ENCODE results near the gene HJURP.

The HJURP gene

DNA sequence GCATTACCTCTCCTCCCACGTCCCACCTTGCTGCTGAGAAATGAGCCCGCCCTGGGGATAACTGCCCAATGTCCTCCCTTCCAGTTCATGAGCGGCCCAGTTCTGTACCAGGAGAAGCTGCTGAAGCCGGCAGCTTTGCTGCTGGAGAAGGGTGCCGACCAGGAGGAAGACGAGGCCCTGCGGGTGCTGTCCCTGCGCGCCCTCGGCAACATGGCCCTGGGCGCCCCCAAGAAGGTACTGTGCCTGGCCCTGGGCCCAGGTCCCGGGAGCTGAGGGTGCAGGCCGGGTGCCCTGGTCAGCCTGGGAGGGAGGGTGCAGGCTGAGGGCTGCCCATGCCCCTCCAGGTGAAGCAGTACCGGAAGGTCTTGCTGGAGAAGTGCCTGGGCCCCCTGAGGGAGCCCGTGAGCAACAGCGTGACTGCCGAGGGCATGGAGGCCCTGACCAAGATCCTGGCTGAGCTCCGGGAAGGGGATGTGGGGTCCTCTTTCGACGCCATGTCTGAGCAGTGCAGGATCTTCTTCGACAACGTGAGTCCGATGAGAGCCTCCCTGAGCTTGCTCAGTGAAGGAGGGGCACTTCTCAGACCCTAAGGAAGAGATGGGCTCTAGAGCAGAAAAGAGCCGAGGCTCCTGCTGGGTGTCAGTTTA is 25.7 kb downstream of the HJURP start:
- Histone ChIP-seq H3K9me3 (replicated peaks; ENCODE audit: low read length) (no peaks in the 10 kb centered on the region), H3K27me3 (ENCODE audit: control insufficient read depth, insufficient read depth, low read length) (no peaks in the 10 kb centered on the region), H3K9ac (ENCODE audit: low read depth, low read length) (no peak overlapping the region), H3K36me3 (ENCODE audit: insufficient read depth, low read length) (no peaks in the 10 kb centered on the region), H3K4me3 (ENCODE audit: low read length) (no peak overlapping the region), H3K4me1 (ENCODE audit: control insufficient read depth, insufficient read depth, low read length) (no peaks in the 10 kb centered on the region), H3K4me2 (ENCODE audit: low read length) (no peak overlapping the region)

DNA sequence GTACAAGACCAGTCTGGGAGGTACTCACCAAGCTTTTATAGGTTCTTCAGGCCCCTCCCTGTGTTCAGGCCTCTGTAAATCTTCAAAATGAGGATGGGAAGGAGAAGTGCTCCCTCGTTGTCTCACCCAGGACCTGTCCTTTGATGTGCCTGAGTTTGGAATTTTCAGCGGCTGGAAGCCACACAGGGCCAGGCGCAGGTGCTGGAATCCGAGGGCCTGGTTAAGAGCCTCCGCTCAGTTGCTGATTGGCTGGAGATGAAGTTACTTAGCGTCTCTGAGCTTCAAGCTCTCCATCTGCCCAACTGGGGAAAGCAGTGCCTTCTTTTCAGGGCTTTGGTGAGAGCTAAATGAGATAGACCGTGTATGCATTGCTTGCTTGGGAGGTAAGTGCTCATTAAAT is 30.0 kb downstream of the HJURP start:
- Histone ChIP-seq H3K4me3 (ENCODE audit: low read length) (no peak overlapping the region), H3K9ac (ENCODE audit: low read depth, low read length) (no peak overlapping the region), H3K27me3 (ENCODE audit: control insufficient read depth, insufficient read depth, low read length) (peaks cover 11% of the 10 kb centered on the region), H3K36me3 (ENCODE audit: insufficient read depth, low read length) (no peaks in the 10 kb centered on the region), H3K4me1 (ENCODE audit: control insufficient read depth, insufficient read depth, low read length) (no peaks in the 10 kb centered on the region), H3K4me2 (ENCODE audit: low read length) (no peak overlapping the region), H3K9me3 (replicated peaks; ENCODE audit: low read length) (no peaks in the 10 kb centered on the region)

DNA sequence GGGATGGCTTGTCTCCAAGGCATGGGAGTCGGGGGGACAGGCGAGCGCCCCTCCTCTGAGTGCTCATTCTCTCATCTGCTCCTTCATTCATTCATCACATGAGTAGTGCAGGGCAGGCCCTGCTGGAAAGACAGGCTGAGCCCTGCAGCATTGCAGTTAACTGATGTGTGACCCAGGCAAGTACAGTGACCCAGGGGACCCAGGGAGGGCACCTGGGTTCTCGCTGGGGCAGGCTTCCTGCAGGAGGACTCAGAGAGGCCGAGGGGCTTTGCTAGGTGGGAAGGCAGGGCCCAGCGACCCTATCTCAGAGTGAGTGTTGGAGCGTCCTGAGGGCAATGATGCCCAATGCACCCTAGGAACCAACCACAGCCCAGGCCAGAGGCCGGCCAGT is 30.6 kb downstream of the HJURP start:
- no peak overlapping the region for H3K9ac ChIP-seq (ENCODE audit: low read depth, low read length)
- H3K9me3 ChIP-seq (replicated peaks; ENCODE audit: low read length) = no peaks in the 10 kb centered on the region
- H3K36me3 ChIP-seq (ENCODE audit: insufficient read depth, low read length) = no peaks in the 10 kb centered on the region
- H3K4me2 ChIP-seq (ENCODE audit: low read length) = no peak overlapping the region
- H3K27me3 ChIP-seq (ENCODE audit: control insufficient read depth, insufficient read depth, low read length) = peaks cover 11% of the 10 kb centered on the region
- no peak overlapping the region for H3K4me3 ChIP-seq (ENCODE audit: low read length)
- H3K4me1 ChIP-seq (ENCODE audit: control insufficient read depth, insufficient read depth, low read length) = no peaks in the 10 kb centered on the region

DNA sequence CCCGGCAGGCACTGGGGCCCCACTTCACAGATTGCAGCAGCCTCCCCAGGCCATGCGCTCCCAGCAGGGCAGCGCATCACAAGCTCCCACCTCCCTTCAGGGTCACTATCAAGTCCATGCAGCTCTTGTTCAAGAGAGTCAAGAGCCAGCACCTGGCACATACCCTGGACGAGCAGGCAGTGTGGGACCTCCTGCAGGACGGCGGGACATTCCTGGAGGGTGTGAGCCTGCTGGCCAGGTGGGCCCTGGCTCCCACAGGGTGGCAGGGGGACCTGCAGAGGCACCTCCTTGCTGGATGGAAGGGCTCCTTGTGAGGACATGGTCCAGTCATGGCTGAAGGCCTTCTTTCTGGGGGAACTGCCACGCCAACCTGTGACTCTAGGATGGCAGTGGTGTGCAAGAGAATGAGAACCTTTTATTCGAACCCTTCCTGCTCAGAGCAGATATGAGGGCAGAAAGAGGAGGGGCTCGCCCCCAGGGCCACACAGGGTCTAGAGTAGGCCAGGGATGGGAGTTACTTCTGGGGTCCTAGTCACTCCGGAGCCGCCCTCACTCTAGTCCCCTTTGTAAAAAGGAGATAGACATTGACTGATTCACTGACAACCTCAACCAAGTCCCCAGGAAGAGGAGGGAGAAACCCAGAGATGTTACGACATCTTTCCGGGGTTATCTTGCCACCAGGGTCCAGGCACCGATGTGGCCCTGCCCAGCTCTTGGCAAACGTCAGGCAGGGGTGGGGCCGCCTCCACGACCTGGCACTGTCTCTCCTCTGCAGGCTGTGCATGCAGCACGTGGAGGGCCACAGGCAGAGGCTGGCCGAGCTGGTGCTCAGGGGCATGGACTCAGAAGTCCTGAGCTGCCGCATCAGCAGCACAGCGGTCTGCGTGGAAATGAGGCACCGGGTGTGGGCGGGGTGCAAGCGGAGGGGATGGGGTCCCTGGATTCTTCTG is 31.3 kb downstream of the HJURP start:
- no peaks in the 10 kb centered on the region for H3K4me1 ChIP-seq (ENCODE audit: control insufficient read depth, insufficient read depth, low read length)
- no peaks in the 10 kb centered on the region for H3K36me3 ChIP-seq (ENCODE audit: insufficient read depth, low read length)
- H3K4me2 ChIP-seq (ENCODE audit: low read length) = no peak overlapping the region
- H3K9ac ChIP-seq (ENCODE audit: low read depth, low read length) = no peak overlapping the region
- H3K9me3 ChIP-seq (replicated peaks; ENCODE audit: low read length) = no peaks in the 10 kb centered on the region
- peaks cover 11% of the 10 kb centered on the region for H3K27me3 ChIP-seq (ENCODE audit: control insufficient read depth, insufficient read depth, low read length)
- H3K4me3 ChIP-seq (ENCODE audit: low read length) = no peak overlapping the region

DNA sequence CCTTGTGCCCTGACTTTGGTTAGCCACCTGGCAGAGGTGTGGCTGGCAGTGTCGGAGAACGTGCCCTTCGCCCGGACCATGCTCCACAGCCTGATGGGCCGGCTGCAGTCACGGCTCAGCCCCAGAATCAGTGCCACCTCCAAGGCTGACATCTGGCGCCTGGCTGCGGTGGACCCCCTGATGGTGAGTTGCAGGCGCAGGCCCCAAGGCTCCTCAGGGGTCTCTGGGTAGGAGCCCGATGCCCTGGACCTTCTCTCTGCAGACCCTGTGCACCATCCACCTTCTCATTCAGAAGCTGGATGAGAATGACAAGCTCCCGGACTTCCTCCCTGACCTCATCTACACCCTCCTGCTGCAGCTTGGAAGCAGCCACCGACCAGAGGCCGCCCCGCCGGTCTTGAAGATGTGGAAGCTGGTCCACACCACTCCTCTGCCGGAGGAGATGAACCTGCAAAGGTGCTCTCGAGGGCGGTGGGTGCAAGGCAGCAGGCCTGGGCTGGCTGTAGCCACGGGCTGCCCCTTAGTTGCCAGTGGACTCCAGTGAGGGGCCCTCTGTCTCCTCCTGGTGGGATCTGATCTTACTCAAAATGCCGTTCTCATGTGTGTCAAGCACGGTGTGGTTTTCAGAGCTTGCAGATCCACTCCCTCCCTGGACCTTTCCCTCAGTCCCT is 32.1 kb downstream of the HJURP start:
- H3K9me3 ChIP-seq (replicated peaks; ENCODE audit: low read length) = no peaks in the 10 kb centered on the region
- H3K9ac ChIP-seq (ENCODE audit: low read depth, low read length) = no peak overlapping the region
- no peaks in the 10 kb centered on the region for H3K4me1 ChIP-seq (ENCODE audit: control insufficient read depth, insufficient read depth, low read length)
- H3K36me3 ChIP-seq (ENCODE audit: insufficient read depth, low read length) = no peaks in the 10 kb centered on the region
- peaks cover 11% of the 10 kb centered on the region for H3K27me3 ChIP-seq (ENCODE audit: control insufficient read depth, insufficient read depth, low read length)
- H3K4me3 ChIP-seq (ENCODE audit: low read length) = no peak overlapping the region
- no peak overlapping the region for H3K4me2 ChIP-seq (ENCODE audit: low read length)

DNA sequence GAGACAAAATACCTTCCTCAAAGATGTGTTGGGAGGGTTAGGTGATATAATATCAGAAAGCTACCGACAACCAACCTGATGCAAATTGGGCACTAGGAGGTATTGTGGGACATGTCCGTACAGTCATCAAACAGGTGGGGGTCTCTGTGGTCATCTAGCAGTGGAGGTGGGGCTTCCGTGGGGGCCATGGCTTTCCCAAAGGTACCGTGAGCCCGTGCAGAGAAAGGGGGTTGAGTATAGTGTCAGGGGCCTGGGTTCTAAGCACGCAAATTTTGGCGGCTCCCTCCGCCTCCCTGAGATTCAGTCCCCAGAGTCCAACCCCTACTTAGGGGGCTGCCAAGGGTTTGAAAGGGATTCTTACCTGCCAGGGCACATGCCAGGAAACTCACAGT is 32.6 kb downstream of the HJURP start:
- Histone ChIP-seq H3K4me2 (ENCODE audit: low read length) (no peak overlapping the region), H3K27me3 (ENCODE audit: control insufficient read depth, insufficient read depth, low read length) (peaks cover 11% of the 10 kb centered on the region), H3K4me1 (ENCODE audit: control insufficient read depth, insufficient read depth, low read length) (no peaks in the 10 kb centered on the region), H3K4me3 (ENCODE audit: low read length) (no peak overlapping the region), H3K9me3 (replicated peaks; ENCODE audit: low read length) (no peaks in the 10 kb centered on the region), H3K9ac (ENCODE audit: low read depth, low read length) (no peak overlapping the region), H3K36me3 (ENCODE audit: insufficient read depth, low read length) (no peaks in the 10 kb centered on the region)

DNA sequence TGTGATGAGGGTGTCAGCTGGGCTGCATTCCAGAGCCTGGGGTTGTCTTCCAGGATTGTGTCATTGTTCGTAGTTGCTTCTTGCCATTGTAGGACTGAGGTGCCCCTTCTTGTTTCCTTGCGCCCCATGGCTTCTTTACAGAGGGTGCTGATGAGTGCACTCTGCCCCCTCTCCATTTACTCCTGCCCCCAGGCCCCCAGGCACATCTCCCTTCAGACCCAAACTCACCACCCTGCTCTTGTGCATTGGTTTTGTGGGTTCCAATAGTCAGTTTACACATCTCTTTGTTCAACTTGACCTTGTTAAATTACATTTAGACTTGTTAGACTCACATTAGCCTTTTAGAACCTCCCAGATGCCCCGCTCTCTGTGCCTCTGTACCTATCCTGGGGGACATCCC is 33.1 kb downstream of the HJURP start:
- H3K9ac ChIP-seq (ENCODE audit: low read depth, low read length) = no peak overlapping the region
- H3K36me3 ChIP-seq (ENCODE audit: insufficient read depth, low read length) = no peaks in the 10 kb centered on the region
- H3K9me3 ChIP-seq (replicated peaks; ENCODE audit: low read length) = no peaks in the 10 kb centered on the region
- H3K27me3 ChIP-seq (ENCODE audit: control insufficient read depth, insufficient read depth, low read length) = peaks cover 13% of the 10 kb centered on the region
- H3K4me2 ChIP-seq (ENCODE audit: low read length) = no peak overlapping the region
- H3K4me1 ChIP-seq (ENCODE audit: control insufficient read depth, insufficient read depth, low read length) = no peaks in the 10 kb centered on the region
- no peak overlapping the region for H3K4me3 ChIP-seq (ENCODE audit: low read length)

DNA sequence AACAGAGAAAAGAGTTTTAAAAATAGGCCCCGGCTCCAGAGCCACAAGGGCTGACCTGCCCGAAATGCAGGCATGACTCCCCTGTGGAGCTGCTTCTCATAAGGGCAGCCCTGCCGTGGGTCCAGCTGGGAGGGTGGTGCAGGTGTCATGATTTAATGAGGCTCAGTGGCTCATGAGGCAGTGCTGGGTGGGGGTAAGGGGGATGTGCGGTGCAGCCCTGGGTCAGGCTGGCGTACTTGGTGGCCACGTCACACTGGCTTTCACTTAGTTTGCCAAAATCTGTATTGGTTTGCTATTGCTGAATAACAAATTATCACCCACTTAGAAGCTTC is 33.6 kb downstream of the HJURP start:
- H3K4me2 ChIP-seq (ENCODE audit: low read length) = no peak overlapping the region
- peaks cover 18% of the 10 kb centered on the region for H3K27me3 ChIP-seq (ENCODE audit: control insufficient read depth, insufficient read depth, low read length)
- no peaks in the 10 kb centered on the region for H3K9me3 ChIP-seq (replicated peaks; ENCODE audit: low read length)
- H3K4me3 ChIP-seq (ENCODE audit: low read length) = no peak overlapping the region
- H3K9ac ChIP-seq (ENCODE audit: low read depth, low read length) = no peak overlapping the region
- no peaks in the 10 kb centered on the region for H3K36me3 ChIP-seq (ENCODE audit: insufficient read depth, low read length)
- no peaks in the 10 kb centered on the region for H3K4me1 ChIP-seq (ENCODE audit: control insufficient read depth, insufficient read depth, low read length)

DNA sequence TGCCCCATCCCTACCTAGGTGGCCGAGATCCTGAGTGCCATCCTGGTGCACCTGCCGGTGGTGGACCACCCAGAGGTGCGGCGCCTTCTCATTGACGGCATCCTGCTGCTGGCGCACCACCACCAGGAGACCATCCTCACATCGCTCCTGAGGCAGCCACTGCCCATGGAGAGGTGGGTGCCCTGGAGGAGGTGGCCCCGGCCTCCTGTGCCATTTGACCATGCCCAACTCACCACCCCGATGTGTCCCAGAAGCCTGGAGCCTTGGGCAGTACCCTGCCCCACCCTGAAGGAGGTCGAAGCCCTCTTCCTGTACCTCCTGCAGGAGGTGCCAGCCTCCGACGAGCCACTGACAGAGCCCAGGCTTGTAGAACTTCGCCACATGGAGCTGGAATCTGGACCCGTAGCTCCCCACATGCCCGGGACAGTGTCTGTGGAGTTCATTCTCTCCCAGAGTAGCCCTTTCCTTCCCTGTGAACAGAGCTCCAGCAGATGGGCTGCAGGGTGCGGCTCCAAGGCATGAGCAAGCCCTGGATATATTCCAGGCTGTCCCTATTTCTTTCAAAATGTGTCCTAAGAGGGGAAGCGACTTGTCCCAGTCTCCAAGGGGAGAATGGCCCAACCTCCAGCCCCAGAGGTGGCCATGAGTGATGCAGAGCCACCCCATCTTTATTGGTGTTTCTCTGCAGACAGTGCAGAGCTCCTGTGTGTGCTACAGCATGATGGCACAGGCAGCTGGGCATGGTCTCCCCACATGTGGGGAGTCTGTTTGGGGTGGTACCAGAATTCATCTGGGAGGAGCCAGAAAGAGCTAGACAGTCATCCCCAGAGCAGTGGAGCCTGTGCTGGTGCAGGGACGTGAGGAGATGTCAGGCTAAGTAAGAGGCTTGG is 34.2 kb downstream of the HJURP start:
- H3K9me3 ChIP-seq (replicated peaks; ENCODE audit: low read length) = no peaks in the 10 kb centered on the region
- no peak overlapping the region for H3K4me2 ChIP-seq (ENCODE audit: low read length)
- no peaks in the 10 kb centered on the region for H3K36me3 ChIP-seq (ENCODE audit: insufficient read depth, low read length)
- no peak overlapping the region for H3K4me3 ChIP-seq (ENCODE audit: low read length)
- H3K9ac ChIP-seq (ENCODE audit: low read depth, low read length) = no peak overlapping the region
- peaks cover 24% of the 10 kb centered on the region for H3K27me3 ChIP-seq (ENCODE audit: control insufficient read depth, insufficient read depth, low read length)
- H3K4me1 ChIP-seq (ENCODE audit: control insufficient read depth, insufficient read depth, low read length) = no peaks in the 10 kb centered on the region

DNA sequence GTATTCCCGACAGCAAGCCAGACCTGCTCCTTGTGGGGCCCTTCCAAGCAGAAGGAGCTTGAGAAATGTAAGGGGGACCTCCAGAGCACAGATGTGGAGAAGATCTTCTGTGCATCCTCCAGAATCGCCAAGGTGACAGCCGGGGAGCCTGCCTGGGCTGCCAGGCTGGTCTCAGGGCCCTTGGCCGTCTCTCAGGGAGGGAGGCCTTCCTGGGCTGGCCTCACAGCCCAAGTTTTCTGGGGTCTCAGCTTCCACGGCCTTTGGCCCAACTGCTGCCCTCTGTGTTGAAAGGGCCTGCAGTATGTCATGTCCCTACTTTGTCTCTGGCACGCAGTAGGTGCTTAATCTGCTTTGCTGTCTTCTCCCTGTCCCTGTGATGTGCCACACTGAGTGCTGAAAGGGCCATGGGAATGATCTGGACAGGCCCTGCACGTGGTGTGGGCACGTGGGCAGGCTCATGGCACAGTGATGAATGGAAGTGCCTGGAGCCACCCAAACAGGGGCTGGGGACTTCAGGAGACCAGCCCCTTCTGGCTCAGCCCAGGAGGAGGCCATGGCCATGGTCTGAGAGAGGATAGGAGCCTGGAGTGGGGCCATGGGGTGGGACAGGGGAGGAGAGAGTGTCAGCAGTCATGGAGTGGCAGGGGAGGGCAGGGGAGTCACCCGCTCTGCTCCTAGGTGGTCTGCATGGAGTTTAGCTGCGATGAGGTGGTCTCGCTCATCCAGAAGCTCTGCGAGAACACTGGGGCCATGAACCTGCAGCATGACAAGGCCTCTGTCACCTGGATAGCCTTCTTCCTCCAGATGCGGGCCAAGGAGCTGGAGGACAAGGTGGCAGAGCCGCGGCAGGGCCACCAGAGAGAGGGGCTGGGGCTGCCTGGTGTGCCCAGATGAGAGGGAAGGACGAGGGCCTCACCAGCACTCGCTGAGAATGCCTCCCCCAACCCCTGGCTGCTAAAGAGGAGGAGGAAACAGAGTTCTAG is 35.4 kb downstream of the HJURP start:
- H3K9ac ChIP-seq (ENCODE audit: low read depth, low read length) = no peak overlapping the region
- no peaks in the 10 kb centered on the region for H3K9me3 ChIP-seq (replicated peaks; ENCODE audit: low read length)
- H3K4me3 ChIP-seq (ENCODE audit: low read length) = no peak overlapping the region
- H3K27me3 ChIP-seq (ENCODE audit: control insufficient read depth, insufficient read depth, low read length) = peaks cover 25% of the 10 kb centered on the region
- H3K4me2 ChIP-seq (ENCODE audit: low read length) = no peak overlapping the region
- no peaks in the 10 kb centered on the region for H3K36me3 ChIP-seq (ENCODE audit: insufficient read depth, low read length)
- no peaks in the 10 kb centered on the region for H3K4me1 ChIP-seq (ENCODE audit: control insufficient read depth, insufficient read depth, low read length)

Measured in skeletal muscle satellite cell (primary cell).